Measurements from ENCODE around the gene ZBTB22.

ZBTB22 gene

DNA sequence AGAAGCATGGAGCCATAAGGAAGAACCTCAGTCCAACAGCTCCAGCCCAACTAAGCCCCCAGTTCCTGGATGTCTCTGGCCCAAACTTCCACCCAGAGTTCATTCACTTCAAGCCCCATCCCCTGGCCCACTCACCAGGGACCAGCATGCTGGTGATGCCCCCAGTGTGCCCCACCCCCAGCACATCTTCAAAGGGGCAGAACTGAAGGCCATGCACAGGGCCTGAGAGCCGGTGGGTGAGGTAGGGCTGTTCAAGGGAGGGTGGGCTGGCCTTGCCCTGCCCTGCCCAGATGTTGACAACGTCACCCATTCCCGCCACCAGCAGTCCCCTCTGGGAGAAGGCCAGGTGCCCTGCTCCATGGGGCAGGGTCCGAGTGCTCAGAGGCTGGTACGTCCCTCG, 37.0 kb downstream of the ZBTB22 start:
- H3K4me3 ChIP-seq (ENCODE audit: low read depth, low read length), result no peak overlapping the region
- TF ChIP-seq, protein P1, sequence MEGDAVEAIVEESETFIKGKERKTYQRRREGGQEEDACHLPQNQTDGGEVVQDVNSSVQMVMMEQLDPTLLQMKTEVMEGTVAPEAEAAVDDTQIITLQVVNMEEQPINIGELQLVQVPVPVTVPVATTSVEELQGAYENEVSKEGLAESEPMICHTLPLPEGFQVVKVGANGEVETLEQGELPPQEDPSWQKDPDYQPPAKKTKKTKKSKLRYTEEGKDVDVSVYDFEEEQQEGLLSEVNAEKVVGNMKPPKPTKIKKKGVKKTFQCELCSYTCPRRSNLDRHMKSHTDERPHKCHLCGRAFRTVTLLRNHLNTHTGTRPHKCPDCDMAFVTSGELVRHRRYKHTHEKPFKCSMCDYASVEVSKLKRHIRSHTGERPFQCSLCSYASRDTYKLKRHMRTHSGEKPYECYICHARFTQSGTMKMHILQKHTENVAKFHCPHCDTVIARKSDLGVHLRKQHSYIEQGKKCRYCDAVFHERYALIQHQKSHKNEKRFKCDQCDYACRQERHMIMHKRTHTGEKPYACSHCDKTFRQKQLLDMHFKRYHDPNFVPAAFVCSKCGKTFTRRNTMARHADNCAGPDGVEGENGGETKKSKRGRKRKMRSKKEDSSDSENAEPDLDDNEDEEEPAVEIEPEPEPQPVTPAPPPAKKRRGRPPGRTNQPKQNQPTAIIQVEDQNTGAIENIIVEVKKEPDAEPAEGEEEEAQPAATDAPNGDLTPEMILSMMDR (IDR thresholded peaks at IDR 0.05; ENCODE audit: borderline replicate concordance, insufficient read depth, low read depth, low read length), result no peak

DNA sequence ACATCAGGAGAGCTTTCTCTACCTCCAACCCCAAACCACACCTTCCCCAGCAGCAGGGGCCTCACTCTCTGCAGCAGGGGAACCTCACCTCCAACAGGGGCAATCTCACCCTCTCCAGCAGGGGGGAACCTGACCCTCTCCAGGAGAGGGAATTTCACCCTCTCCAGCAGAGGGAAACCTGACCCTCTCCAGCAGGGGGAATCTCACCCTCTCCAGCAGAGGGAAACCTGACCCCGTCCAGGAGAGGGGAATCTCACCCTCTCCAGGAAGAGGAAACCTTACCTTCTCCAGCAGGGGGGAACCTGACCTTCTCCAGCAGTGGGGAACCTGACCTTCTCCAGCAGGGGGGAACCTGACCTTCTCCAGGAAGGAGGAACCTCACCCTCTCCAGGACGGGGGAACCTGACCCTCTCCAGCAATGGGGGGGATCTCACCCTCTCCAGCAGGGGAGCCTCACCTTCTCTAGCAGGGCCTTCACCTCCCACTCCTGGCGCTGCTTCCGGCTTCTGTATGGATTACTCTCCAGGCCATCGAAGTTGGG, 37.5 kb downstream of the ZBTB22 start:
- TF ChIP-seq, protein P1 (IDR thresholded peaks at IDR 0.05; ENCODE audit: borderline replicate concordance, insufficient read depth, low read depth, low read length), result peak; percentile 48; the same call in 1 of the 2 replicates
- no peak overlapping the region for H3K4me3 ChIP-seq (ENCODE audit: low read depth, low read length)

DNA sequence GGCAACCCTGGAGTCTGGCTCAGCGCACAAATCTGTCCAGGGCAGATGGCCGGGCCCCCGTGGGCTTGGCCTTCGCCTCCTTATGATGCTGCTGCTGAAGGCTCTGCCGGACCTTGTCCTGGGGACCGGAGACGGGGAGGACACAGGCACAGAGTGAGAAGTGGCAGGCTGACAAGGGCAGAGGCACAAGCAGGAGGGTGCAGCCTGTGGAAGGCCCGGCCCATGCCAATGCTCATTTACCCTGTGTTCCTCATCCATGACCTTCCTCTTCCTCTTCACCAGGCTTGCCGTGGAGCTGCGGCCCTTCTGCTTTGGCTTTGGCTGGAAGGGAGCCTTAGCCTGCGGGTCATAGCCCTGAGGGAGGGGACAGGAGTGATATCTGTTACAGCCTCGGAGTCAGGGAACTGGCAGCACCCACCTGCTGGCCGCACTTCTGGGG, 38.3 kb downstream of the ZBTB22 start:
- TF ChIP-seq, protein P1 (IDR thresholded peaks at IDR 0.05; ENCODE audit: borderline replicate concordance, insufficient read depth, low read depth, low read length), result no peak
- H3K4me3 ChIP-seq (ENCODE audit: low read depth, low read length), result no peak overlapping the region

DNA sequence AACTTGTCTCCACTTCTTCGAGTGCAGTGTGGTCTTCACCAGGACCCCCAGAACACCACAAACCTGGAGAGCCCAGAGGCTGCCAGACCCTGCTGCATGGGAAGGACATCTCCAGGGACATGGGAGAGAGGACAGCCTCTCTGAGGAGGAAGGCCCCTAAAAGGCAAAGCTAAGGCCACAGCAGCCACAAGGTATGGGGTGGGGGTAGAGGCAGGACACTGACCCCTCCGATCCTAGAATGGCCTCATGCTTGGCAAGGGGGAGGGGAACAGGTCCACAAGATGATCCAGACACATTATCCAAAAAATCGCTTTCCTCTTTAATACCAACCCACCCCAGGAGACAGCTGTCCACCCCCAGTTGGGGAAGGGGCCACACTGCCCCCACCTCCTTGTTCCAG, 38.7 kb downstream of the ZBTB22 start:
- no peak overlapping the region for H3K4me3 ChIP-seq (ENCODE audit: low read depth, low read length)
- TF ChIP-seq, protein P1 (IDR thresholded peaks at IDR 0.05; ENCODE audit: borderline replicate concordance, insufficient read depth, low read depth, low read length), result no peak

DNA sequence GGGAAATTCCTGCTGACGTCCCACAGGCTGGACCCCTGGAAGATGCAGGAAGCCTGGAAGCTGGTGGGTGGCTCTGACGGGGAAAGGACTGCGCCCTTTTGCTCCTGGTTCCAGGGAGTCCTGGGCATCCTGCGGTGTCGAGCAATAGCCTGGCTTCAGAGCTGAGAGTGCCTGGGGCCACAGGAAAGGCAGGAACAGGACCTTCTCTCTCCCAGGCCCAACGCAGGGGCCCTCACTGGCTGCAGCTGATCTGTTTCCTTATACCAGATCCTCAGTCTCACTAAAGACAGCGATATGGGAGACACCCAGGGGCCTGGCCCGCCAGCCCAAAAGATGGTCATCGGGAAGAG, 39.2 kb downstream of the ZBTB22 start:
- H3K4me3 ChIP-seq (ENCODE audit: low read depth, low read length), result no peak overlapping the region
- TF ChIP-seq, protein P1 (IDR thresholded peaks at IDR 0.05; ENCODE audit: borderline replicate concordance, insufficient read depth, low read depth, low read length), result no peak

DNA sequence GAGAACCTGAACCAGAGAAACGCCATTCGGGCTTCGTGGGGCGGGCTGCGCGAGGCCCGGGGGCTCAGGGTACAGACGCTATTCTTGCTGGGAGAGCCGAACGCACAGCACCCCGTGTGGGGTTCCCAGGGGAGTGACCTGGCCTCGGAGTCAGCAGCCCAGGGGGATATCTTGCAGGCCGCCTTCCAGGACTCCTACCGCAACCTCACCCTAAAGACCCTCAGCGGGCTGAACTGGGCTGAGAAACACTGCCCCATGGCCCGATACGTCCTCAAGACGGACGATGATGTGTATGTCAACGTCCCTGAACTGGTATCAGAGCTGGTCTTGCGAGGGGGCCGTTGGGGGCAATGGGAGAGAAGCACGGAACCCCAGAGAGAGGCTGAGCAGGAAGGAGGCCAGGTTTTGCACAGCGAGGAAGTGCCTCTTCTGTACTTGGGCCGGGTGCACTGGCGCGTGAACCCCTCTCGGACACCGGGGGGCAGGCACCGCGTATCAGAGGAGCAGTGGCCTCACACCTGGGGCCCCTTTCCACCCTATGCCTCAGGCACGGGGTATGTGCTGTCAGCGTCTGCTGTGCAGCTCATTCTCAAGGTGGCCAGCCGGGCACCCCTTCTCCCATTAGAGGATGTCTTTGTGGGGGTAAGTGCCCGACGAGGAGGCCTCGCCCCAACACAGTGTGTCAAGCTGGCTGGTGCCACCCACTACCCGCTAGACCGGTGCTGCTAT, 39.7 kb downstream of the ZBTB22 start:
- peak overlapping the region; percentile 57 for H3K4me3 ChIP-seq (ENCODE audit: low read depth, low read length)

More for the DNA sequence above, 39.7 kb downstream of the ZBTB22 start:
- TF ChIP-seq, protein P1 (IDR thresholded peaks at IDR 0.05; ENCODE audit: borderline replicate concordance, insufficient read depth, low read depth, low read length), result no peak
